GM18868 (cell line): ENCODE data around the gene SLC35A1.

Source experiments
- ATAC-seq: cut with Tn5 transposase; IDR thresholded peaks from one replicate; pipeline ENCODE4 v1.9.1; 2021; ENCODE audit warnings: mild to moderate bottlenecking, moderate library complexity; ENCODE audit not compliant: unreplicated experiment

Gene SLC35A1

DNA sequence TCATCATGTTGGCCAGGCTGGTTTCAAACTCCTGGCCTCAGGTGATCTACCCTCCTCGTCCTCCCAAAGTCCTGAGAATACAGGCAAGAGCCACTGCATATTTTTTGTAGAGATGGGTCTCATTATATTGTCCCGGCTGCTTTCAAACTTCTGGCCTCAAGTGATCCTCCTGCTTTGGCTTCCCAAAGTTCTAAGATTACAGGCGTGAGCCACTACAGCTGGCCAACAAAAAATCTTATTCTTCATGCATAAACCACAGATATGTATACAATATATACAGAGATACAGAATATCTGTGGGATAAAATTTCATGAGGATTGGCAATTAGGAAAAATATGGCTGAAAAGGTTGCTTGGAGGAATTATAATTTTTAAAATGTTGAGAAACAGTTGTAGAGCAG, 49.9 kb downstream of the SLC35A1 start:
- no peak for ATAC-seq

DNA sequence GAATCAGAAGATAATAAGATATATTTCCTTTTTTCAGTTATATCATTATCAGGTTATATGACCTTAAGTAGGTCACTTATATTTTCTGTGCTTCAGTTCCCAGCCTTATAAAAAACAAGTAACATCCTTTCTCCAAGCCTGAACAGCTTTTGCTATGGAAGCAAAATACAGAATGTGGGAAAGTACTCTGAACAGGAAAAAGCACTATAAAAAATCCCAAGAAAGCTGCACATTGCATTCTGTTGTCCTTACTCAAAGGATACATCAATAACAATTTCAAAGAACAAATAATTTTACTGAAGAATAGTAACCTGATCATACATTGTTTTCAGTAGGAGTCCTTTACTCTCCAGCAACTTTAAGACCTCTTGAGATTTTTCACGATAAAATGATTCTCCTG, 56.4 kb downstream of the SLC35A1 start:
- ATAC-seq = no peak

DNA sequence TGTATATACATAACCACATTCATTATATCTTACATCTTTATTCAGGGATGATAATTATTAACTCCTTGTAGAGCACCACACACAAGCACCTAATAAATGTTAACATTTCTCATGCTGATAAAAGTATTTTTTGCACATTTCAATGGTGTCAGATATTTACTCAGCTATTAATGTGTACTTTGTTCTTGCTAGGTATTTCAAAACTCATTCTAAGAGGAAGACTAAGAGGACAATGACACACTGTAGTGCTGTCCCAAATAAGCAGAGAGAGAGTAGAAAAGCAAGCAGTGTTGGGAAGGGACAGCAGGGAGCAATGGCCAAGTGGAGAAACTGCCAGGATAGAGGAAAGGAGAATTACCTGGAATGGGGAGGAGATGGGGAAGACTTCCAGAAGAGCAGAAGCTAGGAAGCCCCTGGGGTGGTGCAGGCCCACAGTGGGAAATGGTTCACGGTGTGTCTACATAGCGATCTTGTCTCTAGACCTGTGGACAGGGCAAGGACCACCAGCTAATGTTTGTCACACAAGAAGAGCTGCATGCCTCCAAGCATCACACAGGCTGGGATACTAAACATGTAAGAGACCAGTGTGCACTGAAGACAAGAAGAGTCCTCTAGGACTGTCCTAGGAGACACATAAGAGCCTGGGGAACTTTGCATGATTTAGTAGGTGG, 61.7 kb downstream of the SLC35A1 start:
- ATAC-seq = no peak

DNA sequence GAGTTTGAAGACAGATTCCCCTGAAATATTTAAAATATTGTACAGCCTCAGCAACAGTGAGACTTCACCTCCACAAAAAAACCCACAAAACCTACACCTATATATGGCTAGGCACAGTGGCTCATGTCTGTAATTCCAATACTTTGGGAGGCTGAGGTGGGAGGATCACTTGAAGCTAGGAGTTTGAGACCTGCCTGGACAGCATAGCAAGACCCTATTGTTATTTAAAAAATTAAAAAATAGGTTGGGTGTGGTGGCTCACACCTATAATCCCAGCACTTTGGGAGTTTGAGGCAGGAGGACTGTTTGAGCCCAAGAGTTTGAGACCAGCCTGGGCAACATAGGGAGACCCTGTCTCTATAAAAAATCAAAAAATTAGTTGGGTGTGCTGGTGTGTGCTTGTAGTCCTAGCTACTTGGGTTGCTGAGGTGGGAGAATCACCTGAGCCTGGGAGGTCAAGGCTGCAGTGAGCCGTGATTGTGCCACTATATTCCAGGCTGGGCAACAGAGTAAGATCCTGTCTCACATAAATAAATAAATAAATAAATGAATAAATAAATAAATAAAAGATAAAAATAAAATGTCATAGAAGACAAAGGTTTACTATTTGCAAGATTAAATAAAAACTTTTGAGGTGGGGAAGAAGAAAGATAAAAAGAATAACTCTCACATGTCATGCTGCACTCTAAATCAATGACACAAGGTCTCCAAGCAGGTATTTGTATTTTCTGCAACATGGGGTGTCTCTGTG, 65.9 kb downstream of the SLC35A1 start:
- ATAC-seq = no peak

DNA sequence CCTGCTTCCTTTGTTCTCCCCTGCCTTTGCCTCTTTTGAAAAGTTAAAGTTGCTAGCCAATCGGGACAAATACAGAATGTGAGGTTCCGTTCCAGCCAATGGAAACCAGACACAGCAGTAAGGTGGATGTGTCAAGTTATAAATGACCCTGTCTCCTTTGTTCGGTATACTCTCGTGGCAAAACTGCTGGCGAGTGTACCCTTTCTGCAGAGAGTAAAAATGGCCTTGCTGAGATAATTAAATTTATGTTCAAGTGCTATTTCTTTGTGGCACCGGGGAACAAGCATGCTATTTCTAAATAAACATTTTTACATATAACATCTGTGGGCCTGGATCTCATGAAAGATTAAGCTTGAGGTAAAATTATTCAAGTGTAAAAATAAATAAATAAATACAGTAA, 66.8 kb downstream of the SLC35A1 start:
- ATAC-seq = no peak

DNA sequence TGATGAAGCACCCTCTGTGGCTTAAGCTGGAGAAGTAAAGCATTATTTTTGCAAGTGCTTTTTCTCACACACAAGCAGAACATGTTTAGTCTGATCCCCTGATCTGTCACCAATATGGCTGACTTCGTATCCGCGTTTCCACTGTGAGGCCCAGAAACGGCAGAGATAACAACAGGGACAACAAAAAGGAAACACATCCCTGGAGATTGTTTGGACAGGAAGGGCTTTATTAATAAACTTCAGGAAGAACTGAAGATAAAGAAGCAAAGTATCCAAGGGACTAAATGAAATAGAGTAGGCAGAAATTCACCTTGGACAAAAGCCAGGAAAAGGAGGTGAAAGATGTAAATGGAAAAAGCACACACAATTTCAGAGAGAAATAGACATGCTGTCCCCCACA, 67.8 kb downstream of the SLC35A1 start:
- no peak for ATAC-seq

DNA sequence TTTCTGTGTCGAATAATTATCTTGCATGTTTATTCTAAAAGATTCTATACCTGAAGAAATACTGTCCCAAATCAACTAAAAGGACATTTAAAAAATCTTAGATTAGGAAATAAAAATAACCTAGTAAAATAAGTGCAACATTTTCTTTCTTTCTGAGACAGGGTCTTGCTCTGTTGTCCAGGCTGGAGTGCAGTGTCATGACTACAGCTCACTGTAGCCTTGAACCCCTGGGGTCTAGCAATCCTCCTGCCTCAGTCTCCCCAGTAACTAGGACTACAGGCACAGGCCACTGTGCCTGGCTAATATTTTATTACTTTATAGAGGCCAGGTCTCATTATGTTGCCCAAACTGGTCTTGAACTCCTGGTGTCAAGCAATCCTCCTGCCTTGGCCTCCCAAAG, 68.3 kb downstream of the SLC35A1 start:
- no peak for ATAC-seq

DNA sequence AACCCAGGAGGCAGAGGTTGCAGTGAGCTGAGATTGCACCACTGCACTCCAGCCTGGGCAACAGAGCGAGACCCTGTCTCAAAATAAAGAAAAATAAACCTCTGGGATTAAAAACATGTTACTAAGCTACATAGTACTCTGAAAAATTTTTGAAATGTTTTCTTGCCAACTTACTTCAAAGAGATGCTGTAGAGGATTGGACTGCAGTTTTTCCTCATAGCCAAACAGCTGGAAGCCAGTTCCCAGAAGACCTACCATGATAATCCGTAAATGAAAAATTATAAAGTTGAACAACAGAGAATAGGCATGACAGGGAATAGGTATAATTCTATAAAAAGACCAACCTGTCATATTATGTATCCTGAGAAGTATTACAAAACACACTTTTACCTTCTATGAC, 69.0 kb downstream of the SLC35A1 start:
- no peak for ATAC-seq

DNA sequence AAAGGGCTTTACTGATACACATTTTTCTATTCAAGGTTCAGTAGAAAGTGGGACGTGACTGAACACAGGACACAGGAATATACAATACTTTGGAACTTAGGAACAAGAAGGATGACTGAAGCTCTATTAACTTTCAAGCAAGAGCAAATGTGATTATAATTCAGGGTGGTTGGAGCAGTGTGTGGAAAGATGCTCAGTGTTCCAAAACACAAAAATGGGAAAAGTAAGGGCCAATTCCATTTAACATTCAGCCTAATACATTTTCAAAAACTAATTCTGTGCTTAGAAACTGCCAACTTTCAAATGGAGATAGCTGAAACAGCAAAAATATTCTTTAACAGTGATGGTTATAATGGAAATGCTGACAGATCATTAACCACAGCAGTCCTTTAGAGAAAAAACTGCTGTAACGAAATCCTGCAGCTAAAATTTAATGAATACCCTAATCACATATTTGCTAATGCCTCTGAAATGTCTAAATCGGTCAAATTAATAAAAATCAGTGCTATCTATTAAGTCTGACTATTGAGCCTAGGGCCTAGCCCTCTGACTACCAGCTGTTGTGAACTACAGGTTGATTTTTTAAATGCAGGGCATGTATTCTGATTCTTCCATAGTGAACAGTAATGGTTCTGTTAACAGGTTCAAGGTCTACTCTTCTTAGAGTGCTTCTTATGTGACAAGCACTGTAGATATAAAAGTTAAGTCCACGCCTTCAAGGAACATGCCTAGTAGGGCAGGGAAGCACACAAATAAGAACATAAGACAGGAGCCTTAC, 71.1 kb downstream of the SLC35A1 start:
- no peak for ATAC-seq

DNA sequence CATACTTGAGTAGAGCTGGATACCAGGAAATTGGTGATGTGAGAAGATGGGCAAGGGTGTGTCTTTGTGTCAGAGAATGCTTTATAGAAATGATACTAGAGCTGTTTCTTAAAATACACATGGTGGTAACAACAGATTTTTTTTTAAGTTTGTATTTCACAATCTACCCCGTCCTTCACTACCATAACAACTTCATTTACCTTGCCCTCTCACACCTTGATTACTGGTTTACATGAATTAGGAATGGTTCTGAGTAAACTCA, 71.6 kb downstream of the SLC35A1 start:
- ATAC-seq = no peak

DNA sequence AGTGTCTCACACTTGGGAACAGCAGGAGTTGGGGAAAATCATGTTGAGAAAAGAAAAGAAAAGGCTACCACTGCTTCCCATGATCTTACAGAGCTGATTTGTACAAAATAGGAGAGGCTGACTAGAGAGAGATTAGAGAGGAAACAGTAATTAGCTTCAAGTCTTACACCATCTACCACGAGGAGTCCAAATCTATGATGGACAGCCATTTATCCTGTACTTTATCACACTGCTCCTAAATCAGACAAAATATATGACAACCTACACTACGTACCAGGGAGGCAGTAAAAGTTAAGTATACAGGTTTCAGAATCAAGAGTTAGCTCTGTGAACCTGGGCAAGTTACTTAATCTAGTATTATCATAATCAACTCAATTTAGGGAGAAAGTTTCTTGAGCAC, 79.0 kb downstream of the SLC35A1 start:
- ATAC-seq = no peak

DNA sequence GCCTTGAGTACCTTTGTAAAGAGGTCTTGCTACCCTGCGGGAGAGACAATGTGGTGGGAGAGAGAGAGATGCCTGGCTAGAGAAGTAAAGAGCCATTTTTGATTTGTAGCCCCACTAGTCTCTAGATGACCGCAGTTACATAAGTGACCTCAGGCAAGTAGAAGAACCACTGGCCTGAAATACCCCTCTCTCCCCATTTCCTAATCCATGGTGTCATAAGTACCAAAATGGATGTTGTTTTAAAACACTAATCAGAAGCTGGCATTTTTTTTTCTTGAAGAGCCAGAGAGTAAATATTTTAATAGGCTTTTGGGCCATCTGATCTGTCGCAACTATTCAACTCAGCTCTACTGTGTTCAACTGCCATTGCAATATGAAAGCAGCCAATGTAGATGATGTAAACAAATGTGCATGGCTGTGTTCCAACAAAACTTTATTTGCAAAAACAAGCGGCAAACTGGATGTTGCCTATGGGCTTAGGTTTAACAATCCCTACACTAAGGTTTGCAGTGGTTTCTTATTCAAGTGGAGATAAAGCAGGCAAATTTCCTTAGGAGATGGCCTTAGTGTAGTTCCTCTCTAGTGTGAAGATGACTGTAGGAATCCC, 80.5 kb downstream of the SLC35A1 start:
- ATAC-seq = no peak

DNA sequence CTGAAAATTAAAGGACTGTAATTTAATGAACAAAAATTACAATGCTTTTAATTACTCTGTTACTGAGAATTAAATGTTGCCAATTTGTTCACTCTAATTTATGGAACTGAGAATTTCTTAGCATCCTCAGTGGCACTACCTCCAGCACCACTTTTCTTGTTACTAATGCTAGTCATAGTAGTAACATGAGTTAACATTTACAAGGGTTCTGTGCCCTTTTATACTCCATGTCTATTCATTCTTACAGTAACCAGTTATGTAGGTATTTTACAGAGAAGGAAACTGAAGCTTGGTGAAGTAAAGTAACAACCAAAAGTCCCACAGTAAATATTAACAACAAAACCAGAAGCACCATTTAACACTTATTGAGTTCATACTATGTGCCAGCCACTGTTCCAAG, 82.7 kb downstream of the SLC35A1 start:
- ATAC-seq = no peak

DNA sequence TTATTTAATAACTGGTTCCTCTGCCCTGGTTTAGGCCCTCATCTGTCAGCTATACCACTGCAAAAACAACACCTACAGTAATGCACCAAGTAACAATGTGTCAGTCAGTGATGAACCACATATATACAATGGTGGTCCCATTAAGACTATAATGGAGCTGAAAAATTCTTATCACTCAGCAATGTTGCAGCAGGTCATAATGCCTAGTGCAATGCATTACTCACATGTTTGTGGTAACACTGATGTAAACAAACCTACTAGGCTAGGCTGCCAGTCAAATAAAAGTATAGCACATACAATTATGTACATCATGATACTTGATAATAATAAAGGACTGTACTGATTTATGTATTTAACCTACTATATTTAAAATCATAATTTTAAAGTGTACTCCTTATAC, 85.7 kb downstream of the SLC35A1 start:
- ATAC-seq = no peak

DNA sequence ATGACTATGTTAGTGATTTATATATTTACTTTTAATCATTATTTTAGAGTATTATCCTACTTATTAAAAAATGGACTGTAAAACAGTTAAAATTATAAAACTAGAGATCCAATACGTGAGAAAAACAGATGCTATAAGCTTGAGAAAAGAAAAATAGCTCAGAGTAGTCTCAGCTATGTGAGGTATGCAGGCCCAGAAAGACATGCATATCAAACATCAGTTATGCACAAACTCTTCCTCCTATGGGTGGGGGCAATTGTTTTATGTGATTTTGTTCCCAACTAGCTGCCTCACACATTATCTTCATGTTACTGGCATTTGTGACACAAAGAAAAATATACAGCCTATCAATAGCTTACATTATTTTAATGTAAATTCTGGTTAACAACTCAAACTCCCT, 88.2 kb downstream of the SLC35A1 start:
- no peak for ATAC-seq
